Smooth muscle cell (in vitro differentiated cells): ENCODE measurements around the gene FKBP6. TPM values are rescaled to one million over a fixed set of nuclear protein-coding genes. Genes with fewer than 3 reads are reported as not detected.
"Not testable (repeated sequence)": the region's sequence is repeated elsewhere in the genome, so short reads cannot be mapped to it uniquely, and the experiment has no call there.

Source experiments
- DNase-seq: peaks from one replicate; lab custom pipeline; 2025; ENCODE audit not compliant: unreplicated experiment; lab: John Stamatoyannopoulos, UW
- H2AFZ ChIP-seq: fragments of 200-600 bp; sonication (generic); 2 replicates; pipeline ENCODE4 v1.6.0; 2016; ENCODE audit warnings: antibody characterized with exemption, low read depth, mild to moderate bottlenecking
- H3F3A ChIP-seq: fragments of 200-600 bp; sonication (generic); 2 replicates; pipeline ENCODE4 v1.6.0; 2017; ENCODE audit warnings: antibody characterized with exemption, low read depth
- H3K27ac ChIP-seq: fragments of 200-600 bp; sonication (generic); 2 replicates; pipeline ENCODE4 v1.5.1; 2016; ENCODE audit warnings: low read depth, mild to moderate bottlenecking
- H3K27me3 ChIP-seq: fragments of 200-600 bp; sonication (generic); 2 replicates; pipeline ENCODE4 v1.6.1; 2016; ENCODE audit warnings: low read depth, mild to moderate bottlenecking
- H3K36me3 ChIP-seq: fragments of 200-600 bp; sonication (generic); 2 replicates; pipeline ENCODE4 v1.5.1; 2016; ENCODE audit warnings: low read depth
- H3K4me1 ChIP-seq: fragments of 200-600 bp; sonication (generic); 2 replicates; pipeline ENCODE4 v1.5.1; 2016; ENCODE audit warnings: low read depth
- H3K4me2 ChIP-seq: fragments of 200-600 bp; sonication (generic); 2 replicates; pipeline ENCODE4 v1.6.0; 2016; ENCODE audit warnings: mild to moderate bottlenecking
- H3K4me3 ChIP-seq: fragments of 200-600 bp; sonication (generic); 2 replicates; pipeline ENCODE4 v1.5.1; 2016; ENCODE audit warnings: mild to moderate bottlenecking
- H3K79me2 ChIP-seq: fragments of 200-600 bp; sonication (generic); 2 replicates; pipeline ENCODE4 v1.6.0; 2016; ENCODE audit warnings: low read depth, mild to moderate bottlenecking
- H3K9ac ChIP-seq: fragments of 200-600 bp; sonication (generic); 2 replicates; pipeline ENCODE4 v1.6.0; 2016; ENCODE audit warnings: low read depth
- H3K9me3 ChIP-seq: fragments of 200-600 bp; sonication (generic); replicated peaks from 2 replicates; pipeline ENCODE4 v1.5.1; 2016; ENCODE audit warnings: low read depth
- H4K20me1 ChIP-seq: fragments of 200-600 bp; sonication (generic); 2 replicates; pipeline ENCODE4 v1.6.0; 2016; ENCODE audit warnings: low read depth
- CTCF ChIP-seq: fragments of 200-600 bp; sonication (generic); IDR thresholded peaks from 2 replicates; pipeline ENCODE4 v1.5.1; 2017; ENCODE audit warnings: borderline replicate concordance, mild to moderate bottlenecking, antibody characterized with exemption; ENCODE audit not compliant: insufficient read depth, poor library complexity, severe bottlenecking
- WGBS: methylation state at CpG from one replicate; pipeline ENCODE4 v1.1.7; 2016; ENCODE audit warnings: low lambda C conversion rate; 5-methylcytosine and 5-hydroxymethylcytosine counted together
- polyA plus RNA-seq: library from polyadenylated mRNA; unstranded; fragments of >200 nt; fragmentation: Nextera tagmentation; extraction: Ambion mirVana; gene quantifications from 2 replicates; pipeline ENCODE4 v1.2.1, GENCODE V29; 2016
- total RNA-seq: library from RNA; depleted of rRNA; stranded (reverse); fragments of >200 nt; gene quantifications from 2 replicates; pipeline ENCODE4 v1.2.3, GENCODE V29; 2014

The FKBP6 gene
- total and polyA plus RNA-seq, 2 experiments from 2014 or later: not detected

- H3K4me2 ChIP-seq: no peak overlapping the region
- no peaks in the 10 kb centered on the region for H3F3A ChIP-seq
- H3K4me3 ChIP-seq: no peak overlapping the region
- H3K9ac ChIP-seq: no peak overlapping the region
- no peaks in the 10 kb centered on the region for H3K36me3 ChIP-seq
- H3K4me1 ChIP-seq: no peaks in the 10 kb centered on the region
- no peaks in the 10 kb centered on the region for H3K9me3 ChIP-seq
- H2AFZ ChIP-seq: no peak overlapping the region
- H4K20me1 ChIP-seq: no peaks in the 10 kb centered on the region
- no peaks in the 10 kb centered on the region for H3K27me3 ChIP-seq
- no peak overlapping the region for H3K27ac ChIP-seq
- DNase-seq: no peak
- WGBS: 93% methylated on average over 13 of the region's 13 CpGs
- TF ChIP-seq CTCF: no peak
- no peaks in the 10 kb centered on the region for H3K79me2 ChIP-seq
Measured at GRCh38 chr7:73373741-73374140, 45.8 kb downstream of the FKBP6 start.

GRCh38 chr7:73376262-73376661, 48.3 kb downstream of the FKBP6 start:
- WGBS: 93% methylated on average over 4 of the region's 4 CpGs
- not testable (repeated sequence) for DNase-seq

GRCh38 chr7:73376671-73377412, 48.9 kb downstream of the FKBP6 start:
- Histone ChIP-seq H3K4me3 (no peak overlapping the region), H3K27me3 (peaks cover 3% of the 10 kb centered on the region), H3K9ac (no peak overlapping the region), H4K20me1 (no peaks in the 10 kb centered on the region), H3K79me2 (no peaks in the 10 kb centered on the region), H3K36me3 (no peaks in the 10 kb centered on the region), H3K27ac (no peak overlapping the region), H3K4me1 (no peaks in the 10 kb centered on the region), H3K9me3 (no peaks in the 10 kb centered on the region), H2AFZ (no peak overlapping the region), H3K4me2 (no peak overlapping the region), H3F3A (no peaks in the 10 kb centered on the region)
- TF ChIP-seq CTCF: no peak
- DNase-seq: no peak
- 88% methylated on average over 17 of the region's 20 CpGs for WGBS

More at GRCh38 chr7:73376262-73376661, 48.3 kb downstream of the FKBP6 start:
- not testable (repeated sequence) for H3K9ac ChIP-seq, H3K27me3 ChIP-seq, H3K36me3 ChIP-seq, H3K27ac ChIP-seq, H3K79me2 ChIP-seq, H3K9me3 ChIP-seq, H3K4me2 ChIP-seq, H3F3A ChIP-seq, H2AFZ ChIP-seq, H3K4me3 ChIP-seq, H4K20me1 ChIP-seq, H3K4me1 ChIP-seq

- not testable (repeated sequence) for H3K9ac ChIP-seq, H3K36me3 ChIP-seq, H2AFZ ChIP-seq, H3K27ac ChIP-seq, H3K9me3 ChIP-seq, H4K20me1 ChIP-seq, DNase-seq, H3K27me3 ChIP-seq, H3K4me3 ChIP-seq, H3K79me2 ChIP-seq, H3K4me1 ChIP-seq, H3K4me2 ChIP-seq, H3F3A ChIP-seq
- WGBS: 87% methylated on average over 41 of the region's 68 CpGs
Measured at GRCh38 chr7:73377413-73378200, 49.6 kb downstream of the FKBP6 start.
